ENCODE results near the gene EHBP1. TPM values are rescaled to one million over a fixed set of nuclear protein-coding genes. Genes with fewer than 3 reads are reported as not detected.

EHBP1 gene
- total RNA-seq, 1 experiment from 2014 or later, result 25.2 TPM

DNA sequence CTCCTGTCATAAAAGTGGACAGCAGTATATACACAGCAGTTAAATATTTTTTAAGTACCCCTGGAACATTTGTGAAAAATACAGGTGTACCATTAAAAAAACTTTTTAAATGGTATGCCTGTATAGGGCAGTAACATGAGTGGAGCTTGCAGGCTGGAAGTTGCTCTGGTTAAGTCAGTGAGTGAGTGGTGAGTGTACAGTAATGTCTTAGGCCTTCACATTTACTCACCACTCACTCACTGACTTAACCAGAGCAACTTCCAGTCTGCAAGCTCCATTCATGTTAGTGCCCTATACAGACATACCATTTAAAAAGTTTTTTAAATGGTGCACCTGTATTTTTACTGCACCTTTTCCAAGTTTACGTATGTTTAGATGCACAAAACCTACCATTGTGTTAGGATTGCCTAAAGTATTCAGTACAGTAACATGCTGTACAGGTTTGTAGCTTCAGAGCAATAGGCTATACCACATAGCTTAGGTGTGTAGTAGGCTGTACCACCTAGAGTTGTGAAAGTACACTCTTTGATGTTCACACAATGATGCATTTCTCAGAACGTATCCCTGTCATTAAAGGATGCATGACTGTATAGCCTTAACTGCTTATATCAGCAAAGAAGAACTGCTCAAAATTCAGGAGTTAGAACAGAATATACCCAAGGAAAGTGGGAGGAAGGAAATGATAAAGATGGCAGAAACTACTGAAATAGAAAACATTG is 112.6 kb downstream of the EHBP1 start:
- no peak for DNase-seq (ENCODE audit: low spot score)

DNA sequence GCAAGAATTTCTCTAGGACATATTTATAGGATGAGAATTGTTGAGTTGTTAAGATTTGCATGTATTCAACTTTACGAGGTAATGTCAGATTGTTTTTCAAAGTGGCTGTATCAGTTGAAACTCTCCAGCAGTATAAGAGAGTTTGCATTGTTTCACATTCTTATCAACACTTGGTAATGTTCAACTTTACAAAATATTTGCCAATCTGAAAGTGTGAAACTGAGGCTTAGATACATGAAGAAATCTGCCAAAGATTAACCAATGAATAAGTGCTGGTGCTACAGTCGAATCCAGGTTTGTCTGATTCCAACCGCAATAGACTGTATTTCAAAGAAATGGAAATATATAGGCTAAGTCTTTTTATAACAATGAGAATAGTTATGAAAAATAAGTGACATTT is 117.0 kb downstream of the EHBP1 start:
- no peak for DNase-seq (ENCODE audit: low spot score)

DNA sequence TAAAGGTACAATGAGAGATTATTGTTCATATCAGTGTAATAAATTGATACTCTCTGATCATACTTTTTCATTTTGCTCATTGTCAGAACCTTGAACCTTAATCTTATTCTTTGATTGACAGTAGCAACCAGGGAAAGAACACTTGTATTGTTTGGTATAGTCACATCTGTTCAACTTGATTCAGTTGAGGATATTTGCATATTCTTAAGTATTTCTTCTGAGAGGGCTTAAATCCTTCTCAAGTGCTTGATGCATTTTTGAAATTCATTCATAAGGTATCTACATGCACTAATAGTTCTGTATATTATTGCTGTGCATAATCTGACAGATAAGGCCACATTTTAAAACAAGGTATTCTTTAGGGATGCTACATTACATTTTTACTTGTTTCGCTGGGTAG is 118.9 kb downstream of the EHBP1 start:
- DNase-seq (ENCODE audit: low spot score), result no peak

DNA sequence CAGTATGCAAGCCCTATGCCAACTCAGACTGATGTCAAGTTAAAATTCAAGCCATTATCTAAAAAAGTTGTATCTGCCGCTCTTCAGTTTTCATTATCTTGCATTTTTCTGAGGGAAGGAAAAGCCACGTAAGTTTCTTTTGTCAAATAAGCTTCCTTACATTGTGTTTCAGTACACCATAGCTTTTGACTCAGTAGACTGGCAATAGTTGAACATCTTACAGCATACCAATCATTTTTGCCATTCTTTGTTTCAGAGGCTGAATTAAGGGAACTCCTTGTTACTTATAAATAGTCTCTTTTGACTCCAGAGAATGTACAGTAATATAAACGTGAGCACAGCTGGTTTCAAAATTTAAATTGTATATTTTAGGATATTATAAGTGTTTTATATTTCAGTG is 120.6 kb downstream of the EHBP1 start:
- no peak for DNase-seq (ENCODE audit: low spot score)

DNA sequence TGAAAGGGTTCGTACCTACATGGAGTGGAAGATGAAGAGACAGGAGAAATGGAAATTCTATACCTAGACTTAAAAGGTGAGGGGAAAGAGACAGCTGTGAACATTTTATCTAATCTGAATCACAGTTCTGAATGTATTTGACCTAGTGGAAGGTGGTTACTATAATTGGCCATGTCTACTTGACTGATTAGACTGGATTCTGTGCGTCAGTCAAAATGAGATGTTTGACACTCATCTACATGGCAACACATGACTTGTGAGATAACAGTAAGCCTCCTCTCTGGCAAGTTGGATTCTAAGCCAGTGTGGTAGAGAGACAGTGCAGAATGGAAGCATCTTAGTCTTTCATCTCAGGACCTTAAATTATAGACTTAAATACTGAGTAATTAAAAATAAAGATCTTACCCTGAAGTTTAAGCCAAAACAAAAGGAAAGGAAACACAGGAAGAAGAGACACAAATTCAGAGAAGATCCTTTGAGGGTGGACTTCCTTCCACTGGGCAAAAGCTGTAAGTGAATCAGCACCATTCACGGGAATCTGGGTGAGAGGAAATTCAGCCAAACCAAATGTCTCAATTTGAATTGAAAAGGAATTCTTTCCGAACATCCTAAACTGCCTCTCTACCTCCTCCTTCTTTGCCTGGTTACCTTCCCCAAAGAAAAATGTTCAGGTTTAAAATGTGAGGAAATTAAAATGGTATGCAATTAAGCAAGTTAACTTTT is 121.6 kb downstream of the EHBP1 start:
- no peak for DNase-seq (ENCODE audit: low spot score)

DNA sequence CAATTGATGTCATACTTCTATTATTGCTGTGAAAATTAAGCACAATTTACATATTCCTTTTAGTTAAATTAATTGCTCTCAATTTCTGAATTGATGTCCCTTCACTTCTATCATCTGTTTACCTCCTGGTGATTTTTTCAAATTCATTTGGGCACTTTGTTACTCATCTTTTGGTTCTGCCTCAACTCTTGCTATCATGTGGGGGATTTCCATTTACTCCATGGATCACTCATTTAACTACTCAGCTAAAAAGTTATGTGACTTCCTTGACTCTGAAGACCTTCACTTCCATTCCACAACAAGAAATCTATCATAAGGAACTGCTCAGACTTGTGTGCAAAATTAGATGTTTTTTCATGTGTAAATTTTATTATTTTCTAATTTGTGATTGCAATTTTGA is 126.2 kb downstream of the EHBP1 start:
- DNase-seq (ENCODE audit: low spot score), result no peak

DNA sequence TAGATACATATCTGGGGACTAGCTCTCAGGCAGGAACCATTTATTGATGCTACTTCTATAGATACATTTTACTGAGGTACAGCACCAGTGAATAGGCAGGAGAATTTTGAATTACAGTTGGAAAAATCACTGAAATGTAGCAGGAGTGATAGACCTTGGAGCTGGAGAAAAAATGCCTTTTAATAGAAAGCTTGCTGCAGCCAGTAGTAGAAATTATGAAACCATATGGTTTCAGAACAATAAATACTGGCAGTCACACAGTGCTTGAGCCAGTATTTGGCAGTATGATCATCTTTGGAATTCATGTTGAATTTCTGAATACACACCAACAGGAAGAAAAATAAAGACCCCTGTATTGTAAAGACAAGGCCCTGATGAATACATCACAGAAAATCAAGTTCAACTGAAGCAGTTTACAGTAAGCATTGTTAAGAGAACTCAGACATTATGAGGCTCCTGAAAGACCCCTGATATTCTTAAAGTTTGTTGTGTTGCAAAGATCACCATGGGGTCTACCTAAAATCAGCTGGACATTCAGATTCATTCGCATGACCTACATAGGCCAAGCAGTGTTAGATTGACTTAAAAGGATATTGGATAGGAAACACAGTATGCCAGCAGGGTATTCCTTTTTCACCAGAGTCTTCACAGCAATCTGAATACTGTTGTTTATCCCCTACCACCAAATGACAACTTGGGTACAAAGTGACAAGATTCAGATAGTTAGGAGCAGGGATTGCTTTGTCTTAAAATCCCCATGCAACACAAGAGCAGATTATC is 139.0 kb downstream of the EHBP1 start:
- DNase-seq (ENCODE audit: low spot score), result no peak

DNA sequence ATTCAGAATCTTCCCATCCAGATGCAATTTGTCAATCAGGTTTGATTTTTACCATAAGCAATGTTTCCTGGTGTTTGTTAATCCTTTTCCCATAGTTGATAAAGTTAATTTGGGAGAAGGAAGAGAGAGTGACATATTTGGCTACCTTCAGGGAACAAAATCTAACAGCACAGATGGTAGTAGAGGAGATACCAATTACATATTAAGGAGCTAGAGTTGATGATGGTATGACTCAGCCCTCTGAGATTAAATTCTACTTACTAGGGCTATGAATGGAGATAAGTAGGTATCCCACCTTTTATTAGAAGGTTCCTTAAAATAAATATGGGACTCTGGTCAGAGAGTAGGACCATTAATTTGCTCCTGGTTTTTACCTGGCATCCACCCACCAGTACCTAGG is 139.7 kb downstream of the EHBP1 start:
- no peak for DNase-seq (ENCODE audit: low spot score)

DNA sequence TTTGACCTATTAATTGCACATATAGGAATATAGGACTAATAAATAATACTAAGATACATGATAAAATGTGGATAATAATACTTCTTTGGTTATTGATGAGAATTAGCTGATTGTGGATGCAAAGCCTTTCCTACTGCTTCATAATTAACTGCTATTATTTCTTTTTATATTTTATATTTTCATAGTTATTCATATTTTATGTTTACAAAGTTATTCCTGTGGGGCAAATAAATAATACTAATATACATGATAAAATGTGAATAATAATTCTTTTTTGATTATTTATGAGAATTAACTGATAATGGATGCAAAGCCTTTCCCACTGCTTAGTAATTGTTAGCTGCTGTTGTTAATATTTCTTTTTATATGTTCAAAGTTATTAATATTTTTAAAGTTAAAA is 146.7 kb downstream of the EHBP1 start:
- no peak for DNase-seq (ENCODE audit: low spot score)

DNA sequence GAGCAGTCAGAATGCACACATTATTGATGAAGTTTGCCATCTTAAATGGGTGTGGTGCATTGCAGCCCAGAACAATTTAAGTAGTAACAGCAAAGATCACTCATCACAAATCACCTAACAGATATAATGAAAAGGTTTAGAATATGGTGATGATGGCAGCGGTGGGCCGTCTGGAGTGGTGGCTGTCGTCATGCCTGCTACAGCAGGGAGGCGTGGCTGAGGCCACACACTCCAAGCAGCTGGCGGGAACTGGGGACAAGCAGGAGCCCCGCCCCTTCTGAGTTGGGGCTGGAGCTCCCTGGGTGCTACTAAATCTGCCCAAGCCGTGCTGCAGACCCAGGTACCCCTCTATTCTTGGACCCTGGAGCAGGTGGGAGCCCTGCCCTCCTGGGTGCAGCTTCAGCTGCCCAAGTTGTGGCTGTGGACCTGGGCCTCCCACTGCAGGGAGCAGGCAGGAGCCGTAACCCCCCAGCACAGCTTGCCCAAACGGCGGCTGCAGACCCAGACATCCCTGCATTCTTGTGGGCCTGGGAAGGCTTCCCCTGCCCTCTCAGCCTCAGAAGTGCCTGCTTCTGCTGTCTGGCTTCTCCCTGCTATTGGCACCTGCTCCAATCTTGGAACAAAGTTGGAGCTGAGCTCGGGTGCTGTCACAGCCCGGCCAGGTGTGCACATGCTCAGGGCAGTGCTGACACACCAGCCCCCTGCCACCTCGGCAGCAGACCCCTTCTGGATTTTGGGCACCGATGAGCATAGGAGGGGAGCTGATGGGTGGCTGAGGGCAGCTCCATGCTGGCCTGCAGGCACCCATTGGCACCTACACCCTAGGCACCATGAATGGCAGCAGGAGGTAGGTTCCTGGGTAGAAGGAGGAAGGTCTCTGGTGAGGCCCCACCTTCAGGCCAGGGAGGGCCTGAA is 149.3 kb downstream of the EHBP1 start:
- no peak for DNase-seq (ENCODE audit: low spot score)

DNA sequence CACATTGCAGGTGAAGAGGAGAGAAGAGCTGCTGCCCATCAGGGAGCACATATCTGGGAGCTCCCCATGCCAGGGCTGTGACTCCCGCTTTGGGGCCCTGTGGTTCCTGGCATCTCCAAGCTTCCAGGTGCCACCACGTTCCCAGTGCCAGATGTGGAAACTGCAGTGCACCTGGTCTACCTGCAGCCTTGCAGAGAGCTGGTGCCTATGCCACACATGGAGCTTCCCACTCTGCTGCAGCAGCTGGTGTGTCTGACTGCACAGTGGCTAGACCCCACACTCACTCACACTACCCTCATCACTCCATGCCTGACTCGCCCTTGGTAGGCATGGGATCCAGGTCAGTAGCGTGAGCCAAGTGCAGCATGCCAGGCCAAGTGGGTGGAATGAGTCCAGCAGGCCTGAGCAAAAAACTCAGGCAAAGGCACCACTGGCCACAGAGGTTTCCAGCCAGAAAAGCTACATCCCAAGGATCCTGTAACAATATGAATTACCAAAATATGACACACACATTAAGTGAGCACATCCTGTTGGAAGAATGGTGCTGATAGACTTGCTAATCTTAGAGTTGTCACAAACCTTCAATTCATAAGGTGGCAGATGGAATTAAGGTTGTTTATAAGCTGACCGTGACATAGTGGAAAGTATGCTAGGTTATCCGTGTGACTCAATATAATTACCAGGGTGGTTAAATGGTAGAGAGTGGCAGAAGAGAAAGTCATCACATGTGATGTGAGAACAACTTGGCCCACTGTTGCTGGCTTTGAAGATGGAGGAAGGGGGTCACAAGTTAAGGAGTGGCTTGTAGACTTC is 150.9 kb downstream of the EHBP1 start:
- no peak for DNase-seq (ENCODE audit: low spot score)

DNA sequence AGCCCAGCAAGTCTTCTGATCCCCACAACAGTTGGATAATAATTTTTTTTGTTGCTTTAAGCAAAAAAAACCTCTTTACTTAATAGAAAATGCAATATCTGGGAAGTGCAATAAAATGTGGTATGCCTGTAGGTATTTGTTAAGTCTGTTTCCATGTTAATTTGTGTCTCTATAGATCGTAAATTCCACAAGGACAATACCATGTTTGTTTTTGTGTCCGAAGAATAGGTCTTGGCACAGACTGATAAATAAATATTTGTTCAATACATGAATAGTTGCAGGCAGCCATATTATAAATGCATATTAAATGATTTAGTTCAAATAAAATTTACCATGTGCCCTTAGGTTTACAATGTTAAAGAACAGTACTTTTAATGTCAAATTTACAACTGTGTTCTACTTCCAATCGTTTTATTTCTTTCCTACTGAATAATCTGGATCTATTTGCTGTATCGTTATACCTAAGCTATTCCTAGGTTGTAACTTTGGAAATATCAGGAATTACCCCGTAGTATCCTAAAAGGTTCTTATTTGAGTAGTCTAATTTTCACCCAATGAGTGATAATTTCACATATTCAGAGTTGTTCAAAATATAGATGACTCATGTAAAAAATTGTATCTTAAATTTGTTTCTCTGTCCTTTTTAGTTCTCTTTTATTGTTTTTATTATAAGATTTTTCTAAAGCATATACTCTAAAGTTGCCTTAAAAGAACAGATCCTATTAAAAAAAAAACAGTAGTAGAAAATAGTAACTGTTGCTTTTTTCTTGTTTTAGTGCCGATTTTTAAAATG is 151.8 kb downstream of the EHBP1 start:
- peak; percentile 33 for DNase-seq (ENCODE audit: low spot score)

DNA sequence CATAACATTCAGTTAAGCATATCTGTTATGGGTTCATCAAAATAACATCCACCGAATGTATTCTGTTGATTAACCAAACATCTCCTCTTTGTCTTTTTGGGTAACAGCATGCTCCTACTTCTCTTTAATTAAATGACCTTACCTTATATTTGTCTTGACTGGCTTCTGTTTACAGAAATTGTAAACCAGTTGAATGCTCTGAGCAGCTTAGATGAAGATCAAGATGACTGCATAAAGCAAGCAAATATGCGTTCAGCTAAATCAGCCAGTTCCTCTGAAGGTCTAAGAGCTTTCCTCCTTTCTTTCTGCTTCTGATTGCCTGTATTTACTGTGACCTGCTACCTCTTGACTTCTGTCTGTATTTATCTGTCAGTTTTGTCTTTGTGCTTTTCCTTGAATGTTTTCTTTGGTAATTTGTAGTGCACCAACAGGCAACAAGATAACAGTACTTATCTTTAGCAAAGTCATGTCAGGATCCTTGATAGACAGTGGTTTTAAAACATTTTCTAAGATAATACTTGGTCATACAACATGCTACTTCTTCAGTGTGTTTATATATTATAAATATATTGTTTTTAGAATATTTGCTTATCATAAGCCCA is 152.8 kb downstream of the EHBP1 start:
- no peak for DNase-seq (ENCODE audit: low spot score)

DNA sequence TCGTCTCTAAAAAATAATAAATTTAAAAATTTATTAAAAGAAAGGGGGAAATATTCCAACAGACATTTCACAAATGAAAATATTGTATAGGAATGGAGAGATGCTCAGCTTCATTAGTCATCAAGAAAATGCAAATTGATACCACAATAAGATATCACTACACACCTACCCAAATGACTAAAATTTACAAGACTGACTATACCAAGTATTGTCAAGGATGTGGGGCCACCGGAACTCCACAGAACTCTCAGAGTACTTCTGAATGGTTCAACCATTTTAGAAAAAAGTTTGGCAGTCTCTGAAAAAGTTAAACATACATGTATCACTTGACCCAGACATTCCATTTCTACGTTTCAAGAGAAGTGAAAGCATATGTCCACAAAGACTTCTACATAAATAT is 163.4 kb downstream of the EHBP1 start:
- no peak for DNase-seq (ENCODE audit: low spot score)

DNA sequence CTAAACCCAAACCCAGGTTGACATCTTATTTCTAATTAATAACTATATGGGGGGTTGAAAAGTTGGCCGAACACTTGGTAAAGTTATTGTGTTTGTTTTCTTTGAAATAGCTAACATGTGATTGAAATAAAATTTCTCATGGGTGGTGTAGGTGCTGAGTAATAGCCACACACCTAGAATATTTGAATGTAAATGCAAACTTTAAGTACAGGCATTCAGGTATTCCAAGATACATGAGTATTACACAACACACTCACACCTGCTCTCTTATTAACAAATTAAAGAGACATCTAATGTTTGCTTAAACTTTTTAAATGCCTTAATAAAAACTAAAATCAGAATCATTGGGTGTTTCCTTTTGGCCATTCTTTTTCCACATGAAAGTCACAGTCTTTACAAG is 165.5 kb downstream of the EHBP1 start:
- no peak for DNase-seq (ENCODE audit: low spot score)

DNA sequence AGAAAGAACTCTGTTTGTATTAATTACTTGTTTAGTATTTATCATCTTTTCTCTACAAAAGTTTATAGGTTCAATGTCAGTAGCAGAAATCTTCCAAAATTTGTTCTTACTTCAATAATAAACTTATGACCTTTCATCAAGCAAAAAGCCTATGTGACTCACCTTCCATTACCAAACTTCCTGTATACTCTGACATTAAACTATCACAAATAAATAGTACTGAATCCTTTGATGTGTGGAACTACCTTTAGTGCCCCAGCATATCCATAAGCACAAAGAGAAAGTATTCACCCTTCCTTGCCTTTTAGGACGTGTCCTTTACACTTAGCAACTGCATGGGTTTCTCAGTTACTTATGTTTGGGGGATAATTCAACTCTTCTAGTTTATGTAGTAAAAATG is 166.0 kb downstream of the EHBP1 start:
- no peak for DNase-seq (ENCODE audit: low spot score)

DNA sequence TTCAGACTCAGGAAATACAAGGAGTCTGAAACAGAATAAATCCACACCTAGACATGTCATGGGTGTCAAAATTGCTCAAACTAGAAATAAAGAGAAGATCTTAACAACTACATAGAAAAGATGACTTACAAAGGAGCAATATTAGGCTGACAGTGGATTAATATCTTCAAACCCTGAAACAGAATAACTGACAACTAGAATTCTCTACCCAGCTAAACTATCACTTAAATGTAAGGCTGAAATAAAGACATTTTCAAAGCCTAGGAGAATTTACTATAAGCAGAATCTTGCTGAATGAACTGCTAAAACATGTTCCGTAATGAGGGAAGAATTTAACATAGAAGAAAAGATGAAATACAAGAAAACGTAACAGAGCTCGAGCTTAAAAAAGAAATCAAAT is 168.1 kb downstream of the EHBP1 start:
- DNase-seq (ENCODE audit: low spot score), result no peak

DNA sequence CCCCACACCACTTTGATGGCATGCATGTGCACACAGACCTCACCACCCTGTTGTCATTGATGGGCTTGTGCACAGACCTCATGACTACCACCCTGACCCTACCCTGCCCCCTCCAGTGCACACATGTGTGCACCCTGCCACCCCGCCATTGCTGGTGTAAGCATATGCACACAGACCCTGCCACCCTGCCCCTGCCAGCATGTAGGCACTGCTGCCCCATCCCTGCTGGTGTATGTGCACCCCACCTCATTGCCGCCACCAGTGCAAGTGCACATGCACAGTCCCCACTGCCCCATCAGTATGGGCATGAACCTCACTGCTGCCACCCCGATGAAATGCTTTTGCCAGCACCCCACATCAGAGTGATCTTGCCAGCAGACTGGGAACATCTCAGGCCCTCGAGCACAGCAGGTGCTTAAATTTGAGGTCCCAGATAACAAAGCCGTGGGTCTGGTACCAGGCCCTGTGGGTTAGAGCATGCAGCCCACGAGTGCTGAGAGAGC is 169.4 kb downstream of the EHBP1 start:
- no peak for DNase-seq (ENCODE audit: low spot score)

DNA sequence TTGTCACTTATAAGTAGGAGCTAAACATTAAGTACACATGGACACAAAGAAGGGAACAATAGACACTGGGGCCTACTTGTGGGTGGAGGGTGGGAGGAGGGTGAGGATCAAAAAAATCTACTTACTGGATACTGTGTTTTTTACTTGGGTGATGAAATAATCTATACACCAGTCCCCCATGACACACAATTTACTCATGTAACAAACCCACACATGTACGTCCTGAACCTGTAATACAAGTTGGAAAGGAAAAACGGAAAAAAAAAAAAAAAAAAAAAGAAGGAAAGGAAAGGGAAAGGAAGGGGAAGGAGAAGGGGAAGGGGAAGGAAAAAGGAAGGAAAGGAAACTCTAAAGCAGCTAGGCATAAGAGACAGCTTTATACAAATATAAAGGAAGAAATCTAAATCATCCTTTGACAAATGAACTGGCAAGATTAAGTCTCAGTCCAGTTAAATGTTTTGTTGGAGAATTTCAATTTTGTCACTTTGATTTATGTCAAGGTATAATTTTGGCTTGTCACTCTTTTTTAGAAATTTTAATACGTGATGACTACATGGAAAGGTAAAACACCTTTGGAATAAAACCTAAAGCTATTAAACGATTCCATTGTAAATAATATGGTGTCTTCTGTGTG is 175.8 kb downstream of the EHBP1 start:
- DNase-seq (ENCODE audit: low spot score), result no peak
